GM12872 (cell line): Measurements from ENCODE around the gene R3HDM1.

Experiments
- CTCF ChIP-seq: IDR thresholded peaks from 3 replicates; pipeline ENCODE4 v1.5.1; 2011; ENCODE audit warnings: low read depth, mild to moderate bottlenecking, low read length, moderate library complexity; ENCODE audit not compliant: insufficient read depth

The R3HDM1 gene

GRCh38 chr2:135551356-135551755 lies 20.1 kb downstream of the R3HDM1 start:
- no peak for TF ChIP-seq CTCF

GRCh38 chr2:135552887-135553286 lies 21.6 kb downstream of the R3HDM1 start:
- no peak for TF ChIP-seq CTCF

- TF ChIP-seq CTCF: no peak
These were observed 24.0 kb downstream of the R3HDM1 start for GRCh38 chr2:135555311-135555710.

- TF ChIP-seq CTCF: no peak
These were observed 26.2 kb downstream of the R3HDM1 start for GRCh38 chr2:135557530-135557929.

GRCh38 chr2:135561925-135562324 lies 30.6 kb downstream of the R3HDM1 start:
- TF ChIP-seq CTCF: no peak

GRCh38 chr2:135563793-135564192 lies 32.5 kb downstream of the R3HDM1 start:
- TF ChIP-seq CTCF: no peak

- no peak for TF ChIP-seq CTCF
These were observed 39.6 kb downstream of the R3HDM1 start for GRCh38 chr2:135570884-135571283.

GRCh38 chr2:135573620-135574019 lies 42.3 kb downstream of the R3HDM1 start:
- TF ChIP-seq CTCF: no peak
